ENCODE results near the gene RFT1. TPM values are rescaled to one million over a fixed set of nuclear protein-coding genes. Genes with fewer than 3 reads are reported as not detected.

RFT1 gene
- total RNA-seq, 4 donors from 2014 or later: 8.3 to 19.7 (median 10.2) TPM

DNA sequence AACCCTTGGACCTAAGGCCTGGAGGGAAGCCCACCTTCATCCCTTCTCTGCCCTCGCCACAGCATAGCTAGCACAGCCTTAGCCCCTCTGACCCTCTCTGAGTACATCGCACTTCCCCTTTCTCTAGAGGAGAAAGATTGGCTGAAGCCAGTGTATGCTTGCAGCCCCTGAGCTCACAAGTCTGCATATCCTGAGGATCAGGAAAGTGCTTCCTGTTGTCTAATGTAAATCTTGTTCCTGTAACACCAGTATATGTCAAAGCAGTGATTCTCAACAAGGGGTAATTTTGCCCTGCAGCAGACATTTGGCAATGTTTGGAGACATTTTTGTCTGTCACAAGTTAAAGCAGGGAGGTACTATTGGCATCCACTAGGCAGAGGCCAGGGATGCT is 28.5 kb upstream of the RFT1 start:
- no peak overlapping the region for H3K27ac ChIP-seq
- H3K4me3 ChIP-seq: no peak overlapping the region
- H3K9me3 ChIP-seq: no peaks in the 10 kb centered on the region
- TF ChIP-seq EP300 (IDR thresholded peaks at IDR 0.05) (no peak), POLR2A (IDR thresholded peaks at IDR 0.05) (no peak), POLR2AphosphoS5 (IDR thresholded peaks at IDR 0.05) (no peak)
- TF ChIP-seq, protein P1, sequence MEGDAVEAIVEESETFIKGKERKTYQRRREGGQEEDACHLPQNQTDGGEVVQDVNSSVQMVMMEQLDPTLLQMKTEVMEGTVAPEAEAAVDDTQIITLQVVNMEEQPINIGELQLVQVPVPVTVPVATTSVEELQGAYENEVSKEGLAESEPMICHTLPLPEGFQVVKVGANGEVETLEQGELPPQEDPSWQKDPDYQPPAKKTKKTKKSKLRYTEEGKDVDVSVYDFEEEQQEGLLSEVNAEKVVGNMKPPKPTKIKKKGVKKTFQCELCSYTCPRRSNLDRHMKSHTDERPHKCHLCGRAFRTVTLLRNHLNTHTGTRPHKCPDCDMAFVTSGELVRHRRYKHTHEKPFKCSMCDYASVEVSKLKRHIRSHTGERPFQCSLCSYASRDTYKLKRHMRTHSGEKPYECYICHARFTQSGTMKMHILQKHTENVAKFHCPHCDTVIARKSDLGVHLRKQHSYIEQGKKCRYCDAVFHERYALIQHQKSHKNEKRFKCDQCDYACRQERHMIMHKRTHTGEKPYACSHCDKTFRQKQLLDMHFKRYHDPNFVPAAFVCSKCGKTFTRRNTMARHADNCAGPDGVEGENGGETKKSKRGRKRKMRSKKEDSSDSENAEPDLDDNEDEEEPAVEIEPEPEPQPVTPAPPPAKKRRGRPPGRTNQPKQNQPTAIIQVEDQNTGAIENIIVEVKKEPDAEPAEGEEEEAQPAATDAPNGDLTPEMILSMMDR (IDR thresholded peaks at IDR 0.05): no peak
- 82% methylated on average over 2 of the region's 2 CpGs for WGBS
- DNase-seq (ENCODE audit: low spot score in 2 of 2): no peak
- H3K27me3 ChIP-seq: peaks cover 6% of the 10 kb centered on the region
- H3K4me1 ChIP-seq: peaks cover 68% of the 10 kb centered on the region
- no peaks in the 10 kb centered on the region for H3K36me3 ChIP-seq

DNA sequence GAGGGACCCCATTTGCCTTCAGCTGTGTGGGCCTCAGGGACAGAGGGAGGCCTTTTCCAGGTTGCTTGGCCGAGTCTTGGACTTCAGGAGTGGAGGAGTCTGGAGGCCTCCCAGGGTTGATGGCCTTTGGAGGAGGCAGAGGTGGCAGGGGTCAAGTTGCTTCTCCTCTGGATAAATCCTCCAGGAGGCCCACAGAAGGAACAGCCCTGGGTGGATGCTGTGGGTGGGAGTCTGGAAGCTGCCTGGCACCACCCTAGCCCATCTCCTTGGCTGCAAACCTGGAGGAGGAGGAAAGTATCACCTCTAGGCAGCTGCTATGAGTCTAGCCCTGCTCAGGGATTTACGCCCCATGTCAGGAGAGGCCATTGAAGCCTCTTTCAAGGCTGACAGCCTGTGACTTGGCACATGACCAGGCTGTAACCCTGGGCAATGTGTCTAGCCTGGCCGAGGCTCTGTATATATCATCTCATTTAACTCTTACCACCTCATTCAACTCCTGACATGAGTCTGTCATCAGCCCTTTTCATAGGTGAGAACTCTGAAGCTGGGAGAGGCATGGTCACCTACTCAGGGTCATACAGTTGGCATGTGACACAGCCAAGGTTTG is 27.8 kb upstream of the RFT1 start:
- Histone ChIP-seq H3K27me3 (peaks cover 6% of the 10 kb centered on the region), H3K9me3 (no peaks in the 10 kb centered on the region), H3K4me3 (no peak overlapping the region), H3K36me3 (no peaks in the 10 kb centered on the region), H3K4me1 (peaks cover 63% of the 10 kb centered on the region), H3K27ac (no peak overlapping the region)
- TF ChIP-seq EP300 (IDR thresholded peaks at IDR 0.05) (no peak), POLR2A (IDR thresholded peaks at IDR 0.05) (no peak), POLR2AphosphoS5 (IDR thresholded peaks at IDR 0.05) (no peak)
- TF ChIP-seq, protein P1 (IDR thresholded peaks at IDR 0.05): no peak
- DNase-seq (ENCODE audit: low spot score in 2 of 2): no peak
- WGBS: 57% methylated on average over 3 of the region's 3 CpGs

DNA sequence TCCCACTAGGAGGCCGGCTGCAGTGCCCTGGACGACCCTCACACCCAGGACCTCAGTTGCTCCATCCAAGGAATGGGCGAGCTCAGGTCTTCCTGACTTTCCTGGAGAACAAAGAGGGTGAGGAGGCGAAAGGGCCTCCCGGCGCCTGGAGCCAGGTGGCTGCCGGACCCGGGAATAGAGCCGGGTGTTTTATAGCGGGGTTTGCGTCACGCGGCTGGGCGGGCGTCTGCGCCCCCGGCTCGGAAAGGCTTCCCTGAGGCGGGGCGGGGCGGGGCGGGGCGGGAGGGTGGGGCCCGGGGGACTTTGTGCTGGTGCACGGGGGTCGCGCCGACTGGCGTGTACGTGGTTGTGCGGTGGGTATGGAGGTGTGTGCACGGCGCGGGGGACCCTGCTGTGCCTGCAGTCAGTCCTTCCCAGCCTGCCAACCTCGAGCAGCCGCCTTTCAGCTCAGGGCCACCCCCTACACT is 26.2 kb upstream of the RFT1 start:
- H3K9me3 ChIP-seq: no peaks in the 10 kb centered on the region
- no peaks in the 10 kb centered on the region for H3K36me3 ChIP-seq
- H3K4me3 ChIP-seq: no peak overlapping the region
- H3K27ac ChIP-seq: no peak overlapping the region
- WGBS: 16% methylated on average over 8 of the region's 36 CpGs
- DNase-seq (ENCODE audit: low spot score in 2 of 2): no peak
- peaks cover 6% of the 10 kb centered on the region for H3K27me3 ChIP-seq
- TF ChIP-seq EP300 (IDR thresholded peaks at IDR 0.05): no peak
- TF ChIP-seq POLR2AphosphoS5 (IDR thresholded peaks at IDR 0.05): no peak
- TF ChIP-seq, protein P1 (IDR thresholded peaks at IDR 0.05): no peak
- TF ChIP-seq POLR2A (IDR thresholded peaks at IDR 0.05): no peak
- H3K4me1 ChIP-seq: peaks cover 49% of the 10 kb centered on the region

DNA sequence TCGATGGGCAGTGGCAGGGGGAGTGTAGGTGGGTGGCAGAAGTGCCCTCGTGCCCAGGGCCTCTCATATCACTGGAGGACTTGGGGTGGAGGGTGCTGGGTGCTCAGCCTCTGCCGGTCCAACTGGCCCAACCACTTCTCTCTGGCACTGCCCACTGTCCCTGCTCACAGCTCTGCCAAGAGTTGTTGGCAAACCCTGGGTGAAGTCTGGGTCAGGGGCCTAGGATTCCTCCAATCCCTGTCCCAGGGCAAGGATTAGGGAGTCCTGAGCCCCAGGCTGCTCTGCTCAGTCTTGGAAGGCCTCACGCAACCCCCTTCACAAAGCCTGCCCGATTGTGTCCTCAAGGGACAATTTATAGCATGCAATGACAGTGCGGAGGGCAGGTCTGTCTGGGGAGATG is 25.5 kb upstream of the RFT1 start:
- peaks cover 6% of the 10 kb centered on the region for H3K27me3 ChIP-seq
- H3K4me1 ChIP-seq: peaks cover 49% of the 10 kb centered on the region
- no peak overlapping the region for H3K27ac ChIP-seq
- no peaks in the 10 kb centered on the region for H3K36me3 ChIP-seq
- no peak for DNase-seq (ENCODE audit: low spot score in 2 of 2)
- H3K4me3 ChIP-seq: no peak overlapping the region
- 47% methylated on average over 6 of the region's 6 CpGs for WGBS
- no peaks in the 10 kb centered on the region for H3K9me3 ChIP-seq
- TF ChIP-seq EP300 (IDR thresholded peaks at IDR 0.05): no peak
- no peak for TF ChIP-seq POLR2AphosphoS5 (IDR thresholded peaks at IDR 0.05)
- no peak for TF ChIP-seq POLR2A (IDR thresholded peaks at IDR 0.05)
- TF ChIP-seq, protein P1 (IDR thresholded peaks at IDR 0.05): no peak

DNA sequence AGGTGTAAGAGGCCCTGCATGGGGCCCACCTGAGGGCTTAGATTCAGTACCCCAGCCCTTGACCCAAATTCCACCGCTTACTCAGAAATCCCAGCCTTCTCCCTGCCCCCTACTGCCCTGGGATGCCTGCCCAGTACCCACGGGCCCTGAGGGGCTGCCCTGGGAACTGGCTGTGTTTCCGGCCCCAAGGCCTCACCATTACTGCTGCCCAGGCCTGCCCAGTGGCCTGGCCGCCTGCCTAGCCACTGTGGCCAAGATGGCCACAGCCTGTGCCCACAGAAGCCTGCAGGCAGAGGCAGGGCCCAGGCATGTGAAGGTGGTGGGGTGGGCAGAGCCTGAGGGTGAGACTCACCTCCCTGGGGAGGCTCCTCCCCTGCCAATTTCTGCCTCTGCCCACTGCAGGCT is 24.6 kb upstream of the RFT1 start:
- DNase-seq (ENCODE audit: low spot score in 2 of 2): no peak
- no peaks in the 10 kb centered on the region for H3K36me3 ChIP-seq
- peaks cover 49% of the 10 kb centered on the region for H3K4me1 ChIP-seq
- TF ChIP-seq, protein P1 (IDR thresholded peaks at IDR 0.05): no peak
- TF ChIP-seq EP300 (IDR thresholded peaks at IDR 0.05) (no peak), POLR2AphosphoS5 (IDR thresholded peaks at IDR 0.05) (no peak), POLR2A (IDR thresholded peaks at IDR 0.05) (no peak)
- H3K27ac ChIP-seq: no peak overlapping the region
- H3K4me3 ChIP-seq: no peak overlapping the region
- H3K27me3 ChIP-seq: peaks cover 6% of the 10 kb centered on the region
- WGBS: 60% methylated on average over 3 of the region's 4 CpGs
- no peaks in the 10 kb centered on the region for H3K9me3 ChIP-seq
